ENCODE data around the gene PACRG. TPM values are rescaled to one million over a fixed set of nuclear protein-coding genes. Genes with fewer than 3 reads are reported as not detected.

PACRG gene
- total and polyA plus RNA-seq, 5 donors from 2014 or later, result 0.44 to 1.2 (median 0.87) TPM; not detected in 2

GRCh38 chr6:163085861-163086623 lies 358.3 kb downstream of the PACRG start:
- Mint-ChIP-seq H3K27me3 (peaks cover 4% of the 10 kb centered on the region), H3K4me1 (no peaks in the 10 kb centered on the region), H3K36me3 (no peaks in the 10 kb centered on the region), H3K4me3 (no peak overlapping the region), H3K9me3 (peaks cover 0 to 5% (median 0%) of the 10 kb centered on the region in 7 donors), H3K27ac (no peak overlapping the region)
- ATAC-seq (ENCODE audit: low read depth in 2 of 2), result no peak
- Histone ChIP-seq H3K4me3 (ENCODE audit: low read depth, low read length) (no peak overlapping the region), H3K36me3 (ENCODE audit: control insufficient read depth, insufficient read depth, low read length) (no peaks in the 10 kb centered on the region), H3K27me3 (ENCODE audit: control insufficient read depth, insufficient read depth, low read length) (no peaks in the 10 kb centered on the region), H3K4me1 (ENCODE audit: control insufficient read depth, insufficient read depth, low read length, poor library complexity, severe bottlenecking) (no peaks in the 10 kb centered on the region), H3K27ac (ENCODE audit: insufficient read depth, low read length, poor library complexity, severe bottlenecking) (no peak overlapping the region), H3K9me3 (ENCODE audit: control insufficient read depth in 2 of 2, low read length in 2 of 2) (no peaks in the 10 kb centered on the region)
- no peak for DNase-seq

GRCh38 chr6:163086624-163086920 lies 358.8 kb downstream of the PACRG start:
- Histone ChIP-seq H3K4me1 (ENCODE audit: control insufficient read depth, insufficient read depth, low read length, poor library complexity, severe bottlenecking) (no peaks in the 10 kb centered on the region), H3K4me3 (ENCODE audit: low read depth, low read length) (no peak overlapping the region), H3K36me3 (ENCODE audit: control insufficient read depth, insufficient read depth, low read length) (no peaks in the 10 kb centered on the region), H3K27me3 (ENCODE audit: control insufficient read depth, insufficient read depth, low read length) (no peaks in the 10 kb centered on the region), H3K27ac (ENCODE audit: insufficient read depth, low read length, poor library complexity, severe bottlenecking) (no peak overlapping the region), H3K9me3 (ENCODE audit: control insufficient read depth in 2 of 2, low read length in 2 of 2) (no peaks in the 10 kb centered on the region)
- no peaks in the 10 kb centered on the region for H3K36me3 Mint-ChIP-seq
- peaks cover 4% of the 10 kb centered on the region for H3K27me3 Mint-ChIP-seq
- peaks cover 0 to 5% (median 0%) of the 10 kb centered on the region in 7 donors for H3K9me3 Mint-ChIP-seq
- H3K27ac Mint-ChIP-seq, result no peak overlapping the region
- no peak overlapping the region for H3K4me3 Mint-ChIP-seq
- H3K4me1 Mint-ChIP-seq, result no peaks in the 10 kb centered on the region
- DNase-seq (no peak), ATAC-seq (ENCODE audit: low read depth in 2 of 2) (no peak)

- H3K36me3 Mint-ChIP-seq, result no peaks in the 10 kb centered on the region
- peaks cover 0 to 5% (median 0%) of the 10 kb centered on the region in 7 donors for H3K9me3 Mint-ChIP-seq
- peaks cover 4% of the 10 kb centered on the region for H3K27me3 Mint-ChIP-seq
- Histone ChIP-seq H3K4me1 (ENCODE audit: control insufficient read depth, insufficient read depth, low read length, poor library complexity, severe bottlenecking) (no peaks in the 10 kb centered on the region), H3K4me3 (ENCODE audit: low read depth, low read length) (no peak overlapping the region), H3K36me3 (ENCODE audit: control insufficient read depth, insufficient read depth, low read length) (no peaks in the 10 kb centered on the region), H3K9me3 (ENCODE audit: control insufficient read depth in 2 of 2, low read length in 2 of 2) (no peaks in the 10 kb centered on the region), H3K27me3 (ENCODE audit: control insufficient read depth, insufficient read depth, low read length) (no peaks in the 10 kb centered on the region), H3K27ac (ENCODE audit: insufficient read depth, low read length, poor library complexity, severe bottlenecking) (no peak overlapping the region)
- H3K4me3 Mint-ChIP-seq, result no peak overlapping the region
- DNase-seq, result no peak
- ATAC-seq (ENCODE audit: low read depth in 2 of 2), result no peak
- H3K27ac Mint-ChIP-seq, result no peak overlapping the region
- H3K4me1 Mint-ChIP-seq, result no peaks in the 10 kb centered on the region
Measured at GRCh38 chr6:163087981-163088380, 360.2 kb downstream of the PACRG start.

GRCh38 chr6:163092876-163093275 lies 365.1 kb downstream of the PACRG start:
- H3K9me3 ChIP-seq (ENCODE audit: control insufficient read depth in 2 of 2, low read length in 2 of 2), result no peaks in the 10 kb centered on the region
- Mint-ChIP-seq H3K4me3 (no peak overlapping the region), H3K27ac (no peak overlapping the region), H3K36me3 (no peaks in the 10 kb centered on the region), H3K4me1 (no peaks in the 10 kb centered on the region), H3K27me3 (no peaks in the 10 kb centered on the region), H3K9me3 (peaks cover 0 to 3% (median 0%) of the 10 kb centered on the region in 7 donors)
- H3K27ac ChIP-seq (ENCODE audit: insufficient read depth, low read length, poor library complexity, severe bottlenecking), result no peak overlapping the region
- H3K4me3 ChIP-seq (ENCODE audit: low read depth, low read length), result no peak overlapping the region
- DNase-seq (no peak), ATAC-seq (ENCODE audit: low read depth in 2 of 2) (no peak)
- no peaks in the 10 kb centered on the region for H3K27me3 ChIP-seq (ENCODE audit: control insufficient read depth, insufficient read depth, low read length)
- no peaks in the 10 kb centered on the region for H3K4me1 ChIP-seq (ENCODE audit: control insufficient read depth, insufficient read depth, low read length, poor library complexity, severe bottlenecking)
- no peaks in the 10 kb centered on the region for H3K36me3 ChIP-seq (ENCODE audit: control insufficient read depth, insufficient read depth, low read length)

- peaks cover 0 to 3% (median 0%) of the 10 kb centered on the region in 7 donors for H3K9me3 Mint-ChIP-seq
- H3K9me3 ChIP-seq (ENCODE audit: control insufficient read depth in 2 of 2, low read length in 2 of 2), result no peaks in the 10 kb centered on the region
- H3K4me3 Mint-ChIP-seq, result no peak overlapping the region
- H3K27me3 ChIP-seq (ENCODE audit: control insufficient read depth, insufficient read depth, low read length), result no peaks in the 10 kb centered on the region
- no peaks in the 10 kb centered on the region for H3K36me3 Mint-ChIP-seq
- DNase-seq, result no peak
- H3K4me1 ChIP-seq (ENCODE audit: control insufficient read depth, insufficient read depth, low read length, poor library complexity, severe bottlenecking), result no peaks in the 10 kb centered on the region
- H3K36me3 ChIP-seq (ENCODE audit: control insufficient read depth, insufficient read depth, low read length), result no peaks in the 10 kb centered on the region
- no peak overlapping the region for H3K27ac ChIP-seq (ENCODE audit: insufficient read depth, low read length, poor library complexity, severe bottlenecking)
- no peak overlapping the region for H3K4me3 ChIP-seq (ENCODE audit: low read depth, low read length)
- ATAC-seq (ENCODE audit: low read depth in 2 of 2), result no peak
- no peaks in the 10 kb centered on the region for H3K27me3 Mint-ChIP-seq
- H3K4me1 Mint-ChIP-seq, result no peaks in the 10 kb centered on the region
- no peak overlapping the region for H3K27ac Mint-ChIP-seq
Measured at GRCh38 chr6:163094881-163095280, 367.1 kb downstream of the PACRG start.

GRCh38 chr6:163095401-163095800 lies 367.6 kb downstream of the PACRG start:
- no peak for ATAC-seq (ENCODE audit: low read depth in 2 of 2)
- Mint-ChIP-seq H3K27ac (no peak overlapping the region), H3K27me3 (no peaks in the 10 kb centered on the region), H3K4me1 (no peaks in the 10 kb centered on the region), H3K36me3 (no peaks in the 10 kb centered on the region), H3K4me3 (no peak overlapping the region), H3K9me3 (peaks cover 0 to 3% (median 0%) of the 10 kb centered on the region in 7 donors)
- H3K27me3 ChIP-seq (ENCODE audit: control insufficient read depth, insufficient read depth, low read length), result no peaks in the 10 kb centered on the region
- H3K4me3 ChIP-seq (ENCODE audit: low read depth, low read length), result no peak overlapping the region
- H3K9me3 ChIP-seq (ENCODE audit: control insufficient read depth in 2 of 2, low read length in 2 of 2), result no peaks in the 10 kb centered on the region
- H3K4me1 ChIP-seq (ENCODE audit: control insufficient read depth, insufficient read depth, low read length, poor library complexity, severe bottlenecking), result no peaks in the 10 kb centered on the region
- no peaks in the 10 kb centered on the region for H3K36me3 ChIP-seq (ENCODE audit: control insufficient read depth, insufficient read depth, low read length)
- no peak for DNase-seq
- no peak overlapping the region for H3K27ac ChIP-seq (ENCODE audit: insufficient read depth, low read length, poor library complexity, severe bottlenecking)

GRCh38 chr6:163098827-163099479 lies 371.2 kb downstream of the PACRG start:
- Histone ChIP-seq H3K36me3 (ENCODE audit: control insufficient read depth, insufficient read depth, low read length) (no peaks in the 10 kb centered on the region), H3K27ac (ENCODE audit: insufficient read depth, low read length, poor library complexity, severe bottlenecking) (no peak overlapping the region), H3K4me1 (ENCODE audit: control insufficient read depth, insufficient read depth, low read length, poor library complexity, severe bottlenecking) (no peaks in the 10 kb centered on the region), H3K27me3 (ENCODE audit: control insufficient read depth, insufficient read depth, low read length) (no peaks in the 10 kb centered on the region), H3K9me3 (ENCODE audit: control insufficient read depth in 2 of 2, low read length in 2 of 2) (no peaks in the 10 kb centered on the region), H3K4me3 (ENCODE audit: low read depth, low read length) (no peak overlapping the region)
- no peaks in the 10 kb centered on the region for H3K27me3 Mint-ChIP-seq
- no peak overlapping the region for H3K27ac Mint-ChIP-seq
- no peak for ATAC-seq (ENCODE audit: low read depth in 2 of 2)
- H3K4me3 Mint-ChIP-seq, result no peak overlapping the region
- no peaks in the 10 kb centered on the region for H3K36me3 Mint-ChIP-seq
- peaks cover 0 to 4% (median 2%) of the 10 kb centered on the region in 7 donors for H3K9me3 Mint-ChIP-seq
- DNase-seq, result no peak
- H3K4me1 Mint-ChIP-seq, result no peaks in the 10 kb centered on the region
